PC-3 (cell line): Measurements from ENCODE around the gene ARHGAP27. TPM values are rescaled to one million over a fixed set of nuclear protein-coding genes. Genes with fewer than 3 reads are reported as not detected.

ENCODE experiments used
- ATAC-seq: fragments of 200-7000 bp; cut with Tn5 transposase; 2 replicates; pipeline ENCODE4 v1.9.1; 2020; ENCODE audit warnings: mild to moderate bottlenecking, moderate library complexity
- BruUV-seq: library from RNA; stranded (reverse); fragments of 400-500 nt; replicated peaks from 2 replicates; lab custom pipeline; 2021; lab: Mats Ljungman, UMichigan
- CTCF ChIA-PET: fragments of 300-600 bp; sonication (Branson Sonifier 250); formaldehyde crosslinking; loops from one replicate; lab custom pipeline; 2022; ENCODE audit warnings: antibody characterized with exemption; lab: Charles Lee
- POLR2A ChIA-PET: fragments of 300-600 bp; sonication (Branson Sonifier 250); formaldehyde crosslinking; loops from one replicate; lab custom pipeline; 2022; ENCODE audit warnings: antibody characterized with exemption; ENCODE audit not compliant: unreplicated experiment; lab: Charles Lee
- DNase-seq: peaks from one replicate; pipeline ENCODE4 v3.0.0-alpha.2; 2015
- H2AFZ ChIP-seq: fragments of 300-600 bp; sonication (generic); 2 replicates; pipeline ENCODE4 v1.6.0; 2016; ENCODE audit warnings: antibody characterized with exemption, low read length
- H3F3A ChIP-seq: fragments of 300-600 bp; sonication (generic); one replicate; pipeline ENCODE4 v1.6.0; 2017; ENCODE audit warnings: antibody characterized with exemption, low read length, control low read depth, mild to moderate bottlenecking; ENCODE audit not compliant: unreplicated experiment
- H3K27ac ChIP-seq: fragments of 300-600 bp; sonication (generic); 2 replicates; pipeline ENCODE4 v1.5.1; 2016; ENCODE audit warnings: mild to moderate bottlenecking, low read length
- H3K27me3 ChIP-seq: fragments of 300-600 bp; sonication (generic); 2 replicates; pipeline ENCODE4 v1.6.1; 2016; ENCODE audit warnings: low read length, mixed read lengths
- H3K36me3 ChIP-seq: fragments of 300-600 bp; sonication (generic); 2 replicates; pipeline ENCODE4 v1.6.1; 2016; ENCODE audit warnings: low read depth, mixed run types, low read length, mixed read lengths
- H3K4me1 ChIP-seq: fragments of 300-600 bp; sonication (generic); 2 replicates; pipeline ENCODE4 v1.5.1; 2016; ENCODE audit warnings: low read length; ENCODE audit not compliant: insufficient read depth
- H3K4me2 ChIP-seq: fragments of 300-600 bp; sonication (generic); 2 replicates; pipeline ENCODE4 v1.6.0; 2016; ENCODE audit warnings: low read length
- H3K4me3 ChIP-seq: fragments of 300-600 bp; sonication (generic); 2 replicates; pipeline ENCODE4 v1.5.1; 2016; ENCODE audit warnings: mild to moderate bottlenecking, low read length, mixed read lengths
- H3K79me2 ChIP-seq: fragments of 300-600 bp; sonication (generic); 2 replicates; pipeline ENCODE4 v1.6.1; 2017; ENCODE audit warnings: low read length, mixed read lengths
- H3K9ac ChIP-seq: fragments of 300-600 bp; sonication (generic); 2 replicates; pipeline ENCODE4 v1.6.0; 2016; ENCODE audit warnings: mild to moderate bottlenecking, low read length
- H3K9me2 ChIP-seq: fragments of 300-600 bp; sonication (generic); replicated peaks from 2 replicates; pipeline ENCODE4 v1.6.1; 2016; ENCODE audit warnings: mixed run types, low read length, mixed read lengths
- H3K9me3 ChIP-seq: fragments of 300-600 bp; sonication (generic); 2 replicates; pipeline ENCODE4 v1.6.1; 2016; ENCODE audit warnings: low read length, mixed read lengths
- H4K20me1 ChIP-seq: fragments of 300-600 bp; sonication (generic); 2 replicates; pipeline ENCODE4 v1.6.1; 2016; ENCODE audit warnings: low read length, mixed read lengths
- EZH2 ChIP-seq: fragments of 300-600 bp; sonication (generic); IDR thresholded peaks from one replicate; pipeline ENCODE4 v1.6.1; 2017; ENCODE audit warnings: antibody characterized with exemption, mild to moderate bottlenecking, low read length; ENCODE audit not compliant: unreplicated experiment
- EZH2phosphoT487 ChIP-seq: fragments of 300-600 bp; sonication (generic); IDR thresholded peaks from 2 replicates; pipeline ENCODE4 v1.6.1; 2018; ENCODE audit warnings: mild to moderate bottlenecking, antibody characterized with exemption, low read length, borderline replicate concordance
- intact Hi-C: fragments of 100-400 bp; cut with micrococcal nuclease; formaldehyde crosslinking; loops from 2 replicates; pipeline ENCODE4 v1.9.0; 2023
- total RNA-seq: library from RNA; depleted of rRNA; stranded (reverse); fragments of >200 nt; gene quantifications from 2 replicates; pipeline ENCODE4 v1.2.3, GENCODE V29; 2014
- TF ChIP-seq, protein P1 (sequence below): fragments of 300-600 bp; sonication (generic); conservative IDR thresholded peaks from 2 replicates; pipeline ENCODE4 v1.5.1; 2017; ENCODE audit warnings: antibody characterized with exemption, low read depth, mild to moderate bottlenecking, low read length

Gene ARHGAP27
- total RNA-seq, 1 experiment from 2014 or later, result 119 TPM

DNA sequence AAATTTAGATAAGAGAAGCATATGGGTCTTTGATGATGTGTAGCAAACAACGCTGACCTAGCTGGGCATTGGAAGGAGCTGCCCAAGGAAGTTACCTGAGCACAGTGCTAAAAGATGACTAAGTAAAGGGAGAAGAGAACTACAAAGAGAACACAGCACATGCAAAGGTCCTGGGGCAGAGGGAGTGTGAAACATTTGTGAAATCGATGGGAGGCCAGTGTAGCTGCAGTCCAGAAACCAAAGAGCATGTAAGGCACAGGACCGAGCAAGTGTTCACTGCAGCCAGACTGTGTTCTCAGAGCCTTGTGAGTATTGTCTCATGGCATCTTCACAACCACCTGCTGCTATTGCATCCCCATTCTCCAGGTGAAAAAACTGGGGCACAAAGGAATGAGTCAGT, 44.9 kb downstream of the ARHGAP27 start:
- Histone ChIP-seq H3F3A (no peaks in the 10 kb centered on the region), H3K27me3 (no peaks in the 10 kb centered on the region), H3K36me3 (no peaks in the 10 kb centered on the region), H3K4me3 (no peak overlapping the region), H3K9ac (no peak overlapping the region), H4K20me1 (no peaks in the 10 kb centered on the region), H3K27ac (no peak overlapping the region), H3K79me2 (no peaks in the 10 kb centered on the region), H3K4me2 (no peak overlapping the region), H3K9me2 (no peaks in the 10 kb centered on the region), H2AFZ (no peak overlapping the region), H3K4me1 (peaks cover 14% of the 10 kb centered on the region), H3K9me3 (no peaks in the 10 kb centered on the region)
- TF ChIP-seq, protein P1, sequence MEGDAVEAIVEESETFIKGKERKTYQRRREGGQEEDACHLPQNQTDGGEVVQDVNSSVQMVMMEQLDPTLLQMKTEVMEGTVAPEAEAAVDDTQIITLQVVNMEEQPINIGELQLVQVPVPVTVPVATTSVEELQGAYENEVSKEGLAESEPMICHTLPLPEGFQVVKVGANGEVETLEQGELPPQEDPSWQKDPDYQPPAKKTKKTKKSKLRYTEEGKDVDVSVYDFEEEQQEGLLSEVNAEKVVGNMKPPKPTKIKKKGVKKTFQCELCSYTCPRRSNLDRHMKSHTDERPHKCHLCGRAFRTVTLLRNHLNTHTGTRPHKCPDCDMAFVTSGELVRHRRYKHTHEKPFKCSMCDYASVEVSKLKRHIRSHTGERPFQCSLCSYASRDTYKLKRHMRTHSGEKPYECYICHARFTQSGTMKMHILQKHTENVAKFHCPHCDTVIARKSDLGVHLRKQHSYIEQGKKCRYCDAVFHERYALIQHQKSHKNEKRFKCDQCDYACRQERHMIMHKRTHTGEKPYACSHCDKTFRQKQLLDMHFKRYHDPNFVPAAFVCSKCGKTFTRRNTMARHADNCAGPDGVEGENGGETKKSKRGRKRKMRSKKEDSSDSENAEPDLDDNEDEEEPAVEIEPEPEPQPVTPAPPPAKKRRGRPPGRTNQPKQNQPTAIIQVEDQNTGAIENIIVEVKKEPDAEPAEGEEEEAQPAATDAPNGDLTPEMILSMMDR, result no peak
- no peak for TF ChIP-seq EZH2
- no peak for TF ChIP-seq EZH2phosphoT487
- intact Hi-C loops, result loop anchor here (5.0 kb wide), 1 partner anchor 95 kb away; no protein-coding TSS in a partner anchor
- ChIA-PET POLR2A (no interaction called here), CTCF (interaction anchor here (1.1 kb wide), 1 partner anchor 94 kb away, joined by 3 read pairs; no protein-coding TSS in a partner anchor)
- ATAC-seq (no peak), DNase-seq (no peak)
- no TSS peak for BruUV-seq

DNA sequence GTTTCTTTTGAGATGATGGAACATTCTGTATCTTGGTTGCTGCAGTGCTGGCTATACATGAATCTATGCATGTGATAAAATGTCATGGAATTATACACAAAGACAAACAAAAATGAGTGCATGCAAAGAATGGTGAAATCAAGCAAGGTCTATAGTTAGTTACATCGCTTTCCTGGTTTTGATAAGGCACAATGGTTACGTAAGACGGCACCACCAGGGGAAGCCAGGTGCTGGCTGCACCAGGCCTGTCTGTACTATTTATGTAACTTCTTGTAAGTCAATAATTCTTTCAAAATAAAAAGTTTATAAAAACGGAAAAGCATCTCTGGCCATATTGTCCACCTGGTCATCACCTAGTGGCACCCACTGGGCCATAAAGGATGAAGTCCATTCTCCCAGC, 46.5 kb downstream of the ARHGAP27 start:
- Histone ChIP-seq H3K4me3 (no peak overlapping the region), H2AFZ (no peak overlapping the region), H3K9ac (no peak overlapping the region), H3K9me3 (no peaks in the 10 kb centered on the region), H3K36me3 (no peaks in the 10 kb centered on the region), H3K27ac (no peak overlapping the region), H4K20me1 (no peaks in the 10 kb centered on the region), H3K4me1 (peaks cover 14% of the 10 kb centered on the region), H3K79me2 (no peaks in the 10 kb centered on the region), H3F3A (no peaks in the 10 kb centered on the region), H3K27me3 (no peaks in the 10 kb centered on the region), H3K4me2 (no peak overlapping the region), H3K9me2 (no peaks in the 10 kb centered on the region)
- BruUV-seq, result no TSS peak
- intact Hi-C loops, result loop anchor here (5.0 kb wide), 1 partner anchor 94 kb away; no protein-coding TSS in a partner anchor
- TF ChIP-seq EZH2phosphoT487 (no peak), EZH2 (no peak)
- no peak for DNase-seq
- no peak for ATAC-seq
- ChIA-PET CTCF (interaction anchor here (0.6 to 2.5 kb wide), 5 partner anchors 67 to 167 kb away, joined by 3 to 9 read pairs (median 4); partner anchors contain the start of gene MAP3K14), POLR2A (no interaction called here)

DNA sequence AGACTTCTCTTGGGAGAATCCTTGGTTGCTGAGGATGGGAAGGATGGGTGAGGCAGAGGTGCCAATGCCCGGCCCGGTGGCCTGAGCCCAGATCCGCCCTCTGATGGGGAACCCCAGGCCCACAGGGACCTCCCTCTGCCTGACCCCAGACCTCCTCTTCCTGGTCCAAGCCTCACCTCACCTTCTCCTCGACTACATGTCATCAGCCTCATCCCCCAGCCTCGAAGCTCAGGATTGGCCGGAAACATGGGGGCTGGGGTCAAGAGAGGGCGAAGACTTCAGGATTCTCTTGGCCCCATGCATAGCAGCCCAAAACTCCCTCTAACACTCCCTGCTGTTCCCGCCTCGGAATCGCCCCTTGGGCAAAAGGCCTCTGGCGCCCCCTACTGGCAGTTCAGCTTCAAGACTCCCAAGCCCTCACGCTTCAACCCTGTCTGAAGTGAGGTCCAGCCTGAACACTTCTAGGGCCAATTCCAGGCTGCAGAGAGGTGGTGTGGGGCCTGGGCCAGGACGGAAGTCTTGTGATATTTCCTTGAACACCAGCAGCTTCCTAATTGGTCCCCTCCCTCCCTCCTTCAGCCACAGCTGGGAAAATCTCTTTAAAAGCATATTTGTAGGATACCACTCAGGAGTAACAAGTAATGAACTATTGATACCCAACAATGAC, 47.2 kb downstream of the ARHGAP27 start:
- no peaks in the 10 kb centered on the region for H3K27me3 ChIP-seq
- ATAC-seq, result peak; percentile 97
- no peaks in the 10 kb centered on the region for H3K79me2 ChIP-seq
- ChIA-PET CTCF (interaction anchor here (0.6 to 2.5 kb wide), 6 partner anchors 66 to 166 kb away, joined by 3 to 9 read pairs (median 6); partner anchors contain the start of gene MAP3K14), POLR2A (interaction anchor here (1.0 kb wide), 1 partner anchor 17 kb away, joined by 3 read pairs; no protein-coding TSS in a partner anchor)
- TF ChIP-seq EZH2phosphoT487 (no peak), EZH2 (no peak)
- TF ChIP-seq, protein P1, result peak; percentile 99
- H3K9ac ChIP-seq, result no peak overlapping the region
- no peaks in the 10 kb centered on the region for H3K9me3 ChIP-seq
- H2AFZ ChIP-seq, result peak overlapping the region; percentile 40; the same call in 1 of the 2 replicates
- no peaks in the 10 kb centered on the region for H3K9me2 ChIP-seq
- H3K4me2 ChIP-seq, result no peak overlapping the region
- H3F3A ChIP-seq, result no peaks in the 10 kb centered on the region
- no peak overlapping the region for H3K4me3 ChIP-seq
- no peaks in the 10 kb centered on the region for H4K20me1 ChIP-seq
- no TSS peak for BruUV-seq
- DNase-seq, result peak; percentile 97
- intact Hi-C loops, result loop anchor here (1.0 to 5.0 kb wide), 4 partner anchors 65 to 166 kb away; no protein-coding TSS in a partner anchor
- H3K27ac ChIP-seq, result no peak overlapping the region
- no peaks in the 10 kb centered on the region for H3K36me3 ChIP-seq
- peaks cover 14% of the 10 kb centered on the region for H3K4me1 ChIP-seq
